Epithelial cell of proximal tubule (primary cell): ENCODE data around the gene PATE1. TPM values are rescaled to one million over a fixed set of nuclear protein-coding genes. Genes with fewer than 3 reads are reported as not detected.
"Not testable (repeated sequence)": the region's sequence is repeated elsewhere in the genome, so short reads cannot be mapped to it uniquely, and the experiment has no call there.

Source experiments
- DNase-seq: peaks from one replicate; pipeline ENCODE4 v3.0.0-alpha.2; 2011; ENCODE audit warnings: low read depth
- H3K4me3 ChIP-seq: 2 replicates; pipeline ENCODE4 v1.5.1; 2011; ENCODE audit warnings: low read depth, mild to moderate bottlenecking, low read length
- CTCF ChIP-seq: conservative IDR thresholded peaks from 2 replicates; pipeline ENCODE4 v1.5.1; 2012; ENCODE audit warnings: low read depth, mild to moderate bottlenecking, low read length
- total RNA-seq: library from RNA; depleted of rRNA; stranded (reverse); fragments of >200 nt; gene quantifications from 2 replicates; pipeline ENCODE4 v1.2.3, GENCODE V29; 2015

PATE1 gene
- not detected in 2 replicates for total RNA-seq

- no peak within 1 kb of the TSS for H3K4me3 ChIP-seq
- TF ChIP-seq CTCF = no peak
- no peak for DNase-seq
Measured at GRCh38 chr11:125745979-125746378, at the start of gene PATE1. Gene PATE1, plus strand, starts transcription at chr11:125746279. Its CDS starts 26 bp downstream, at chr11:125746305.

GRCh38 chr11:125701018-125701610 is 45.0 kb upstream of the PATE1 start:
- no peak for DNase-seq
- H3K4me3 ChIP-seq = no peak overlapping the region
- no peak for TF ChIP-seq CTCF

GRCh38 chr11:125701858-125702621 is 44.0 kb upstream of the PATE1 start:
- TF ChIP-seq CTCF = no peak
- DNase-seq = no peak
- H3K4me3 ChIP-seq = no peak overlapping the region

- not testable (repeated sequence) for H3K4me3 ChIP-seq, DNase-seq
Measured at GRCh38 chr11:125704686-125705085, 41.4 kb upstream of the PATE1 start.

- no peak for DNase-seq
- no peak for TF ChIP-seq CTCF
- H3K4me3 ChIP-seq = no peak overlapping the region
Measured at GRCh38 chr11:125720781-125721180, 25.3 kb upstream of the PATE1 start.

GRCh38 chr11:125724125-125724524 is 22.0 kb upstream of the PATE1 start:
- peak; percentile 43 for TF ChIP-seq CTCF
- DNase-seq = no peak

GRCh38 chr11:125728969-125729368 is 17.1 kb upstream of the PATE1 start:
- DNase-seq = no peak
- TF ChIP-seq CTCF = no peak
- H3K4me3 ChIP-seq = no peak overlapping the region

More at GRCh38 chr11:125724125-125724524, 22.0 kb upstream of the PATE1 start:
- no peak overlapping the region for H3K4me3 ChIP-seq
